Heart left ventricle (tissue), 16 donors: ENCODE data around the gene FAM240B. TPM values are rescaled to one million over a fixed set of nuclear protein-coding genes. Genes with fewer than 3 reads are reported as not detected.

Source experiments
- ATAC-seq, 4 donors: fragments of 200-7000 bp; cut with Tn5 transposase; one replicate each; pipeline ENCODE4 v1.9.1; 2020 to 2022; ENCODE audit warnings: moderate library complexity in 4 of 4, mild to moderate bottlenecking in 3 of 4, moderate number of reproducible peaks in 1 of 4
- DNase-seq, 5 donors: peaks; one replicate each; pipeline ENCODE4 v3.0.0-alpha.2; 2020
- H3K27ac ChIP-seq, 12 donors: fragments of 200-600 bp; sonication (generic) in 4 of 12; one replicate each; pipeline versions ENCODE4 v1.5.0 to v1.8.0; 2016 to 2022; ENCODE audit warnings: mild to moderate bottlenecking in 2 of 12
- H3K27me3 ChIP-seq, 9 donors: fragments of 200-600 bp; sonication (generic) in 2 of 9; one replicate each; pipeline versions ENCODE4 v1.5.1 to v1.8.0; 2016 to 2022; ENCODE audit warnings: mild to moderate bottlenecking in 3 of 9
- H3K36me3 ChIP-seq, 9 donors: fragments of 200-600 bp; sonication (generic) in 2 of 9; one replicate each; pipeline versions ENCODE4 v1.5.0 to v1.8.0; 2018 to 2022; ENCODE audit warnings: mild to moderate bottlenecking in 2 of 9
- H3K4me1 ChIP-seq, 12 donors: fragments of 200-600 bp; sonication (generic) in 4 of 12; one replicate each; pipeline versions ENCODE4 v1.5.0 to v1.8.0; 2016 to 2022; ENCODE audit warnings: mild to moderate bottlenecking in 3 of 12
- H3K4me3 ChIP-seq, 12 donors: fragments of 200-600 bp; sonication (generic) in 4 of 12; one replicate each; pipeline versions ENCODE4 v1.5.0 to v1.8.0; 2017 to 2022; ENCODE audit warnings: mild to moderate bottlenecking in 9 of 12, moderate library complexity in 4 of 12
- H3K9me3 ChIP-seq, 12 donors: fragments of 200-600 bp; sonication (generic) in 4 of 12; one replicate each; pipeline versions ENCODE4 v1.5.0 to v1.8.0; 2016 to 2022; ENCODE audit warnings: mild to moderate bottlenecking in 1 of 12
- CTCF ChIP-seq, 12 donors: fragments of 200-600 bp; sonication (generic) in 4 of 12; IDR thresholded peaks; one replicate each; pipeline versions ENCODE4 v1.5.0 to v1.8.0; 2018 to 2022; ENCODE audit warnings: antibody characterized with exemption in 12 of 12, mild to moderate bottlenecking in 5 of 12
- POLR2A ChIP-seq, 2 donors: fragments of 450-650 bp; IDR thresholded peaks; one replicate each; pipeline ENCODE4 v1.6.1; 2017; ENCODE audit warnings: antibody characterized with exemption in 2 of 2, mild to moderate bottlenecking in 2 of 2, moderate library complexity in 2 of 2
- WGBS, 4 donors: extraction: QIAGEN DNeasy Blood & Tissue Kit in 2 of 4; methylation state at CpG; one replicate each; pipeline versions ENCODE4 v1.1.5 to v1.1.7; 2013 to 2018; 5-methylcytosine and 5-hydroxymethylcytosine counted together
- intact Hi-C, 10 donors: fragments of 100-400 bp; cut with DNase I; formaldehyde crosslinking; loops; one replicate each; pipeline versions ENCODE4 v1.11.1 to v1.14.2; 2022
- polyA plus RNA-seq, 2 donors: library from polyadenylated mRNA; stranded (reverse); fragments of 200-250 nt; gene quantifications; one replicate each; pipeline ENCODE4 v1.2.3, GENCODE V29; 2013
- total RNA-seq, 9 donors: library from RNA; depleted of rRNA in 2 of 9; stranded (reverse); fragments of >200 nt in 2 of 9; fragmentation: NEBNext Ultra II Directional in 3 of 9; extraction: Animal tissue kit (Norgen Biotek cat#: 25700) in 3 of 9; gene quantifications; one replicate each; pipeline versions ENCODE4 v1.1.0 to v1.2.4, GENCODE V29; 2016 to 2023
- donor health status: ischemic (EF 13 %, LVEDD 7.1; RV severe dilation, severe dysfunction).
- donor health status: healthy with polysubstance abuse.
- donor health status: DM: no; HTN: yes; CAD: no.
- donor health status: DM: no; HTN: no; CAD: no.
- donor health status: ischemic (EF 25% LVEDD 6.9; RV normal size, moderate dysfunction).
- donor health status: ischemic (EF 25% LVEDD 5.7; RV mildly dilated, moderate dysfunction).
- donor health status: healthy.
- donor health status: DM: yes; HTN: yes; CAD: no.
- donor health status: ischemic (EF 35%, LVEDD 5.7; RV mildly dilated, moderate dysfunction).
- donor health status: nonischemic (EF 11% LVEDD 7.7; RV severe dilation, severe dysfunction).
- donor health status: DM: yes; HTN: yes; CAD: no.
- donor health status: PGD.
- donor health status: ischemic (EF 29% LVEDD 5.4; RV normal size, mild dysfunction).
- donor health status: nonischemic (EF 23%, LVEDD 6.1; RV moderate dilation, normal function).

The FAM240B gene
- total and polyA plus RNA-seq, 11 donors: not detected

- peaks cover 0 to 3% (median 0%) of the 10 kb centered on the region in 9 donors for H3K27me3 ChIP-seq
- WGBS, 4 donors: 27 to 52% (median 47%) methylated on average over 3 of the region's 3 CpGs
- H3K9me3 ChIP-seq: no peaks in the 10 kb centered on the region
- no peaks in the 10 kb centered on the region for H3K36me3 ChIP-seq
- H3K27ac ChIP-seq: peak overlapping the region in 1 of 12 donors; percentile 5
- no peak for TF ChIP-seq POLR2A (IDR thresholded peaks at IDR 0.05)
- TF ChIP-seq CTCF (IDR thresholded peaks at IDR 0.05): no peak
- no peak for DNase-seq
- H3K4me3 ChIP-seq: no peak overlapping the region
- no peak for ATAC-seq
- H3K4me1 ChIP-seq: peaks cover 0 to 28% (median 3%) of the 10 kb centered on the region in 12 donors
- intact Hi-C loops: loop anchor here in 2 of 10 donors (10.0 kb wide), 3 partner anchors 52 to 72 kb away; partner anchors contain the start of gene ANKRD18A (in 1 of the 2)
Measured at GRCh38 chr9:38682713-38683112, 37.2 kb downstream of the FAM240B start.

GRCh38 chr9:38681747-38682227 lies 38.1 kb downstream of the FAM240B start:
- H3K27ac ChIP-seq: no peak overlapping the region
- H3K9me3 ChIP-seq: no peaks in the 10 kb centered on the region
- no peak overlapping the region for H3K4me3 ChIP-seq
- intact Hi-C loops: loop anchor here in 2 of 10 donors (10.0 kb wide), 3 partner anchors 53 to 73 kb away; partner anchors contain the start of gene ANKRD18A (in 1 of the 2)
- peaks cover 0 to 3% (median 0%) of the 10 kb centered on the region in 9 donors for H3K27me3 ChIP-seq
- H3K4me1 ChIP-seq: peaks cover 0 to 25% (median 0%) of the 10 kb centered on the region in 12 donors
- TF ChIP-seq POLR2A (IDR thresholded peaks at IDR 0.05): no peak
- TF ChIP-seq CTCF (IDR thresholded peaks at IDR 0.05): no peak
- DNase-seq (no peak), ATAC-seq (no peak)
- no peaks in the 10 kb centered on the region for H3K36me3 ChIP-seq
- WGBS, 4 donors: 74 to 83% (median 76%) methylated on average over 4 of the region's 4 CpGs

GRCh38 chr9:38680837-38681445 lies 39.0 kb downstream of the FAM240B start:
- no peaks in the 10 kb centered on the region for H3K36me3 ChIP-seq
- H3K4me1 ChIP-seq: peaks cover 0 to 21% (median 0%) of the 10 kb centered on the region in 12 donors
- H3K9me3 ChIP-seq: no peaks in the 10 kb centered on the region
- no peak overlapping the region for H3K4me3 ChIP-seq
- no peak for ATAC-seq
- no peak overlapping the region for H3K27ac ChIP-seq
- peaks cover 0 to 2% (median 0%) of the 10 kb centered on the region in 9 donors for H3K27me3 ChIP-seq
- WGBS, 4 donors: 70 to 83% (median 75%) methylated on average over 11 to 14 of the region's 14 CpGs
- DNase-seq: no peak
- intact Hi-C loops: loop anchor here in 2 of 10 donors (10.0 kb wide), 3 partner anchors 54 to 74 kb away; partner anchors contain the start of gene ANKRD18A (in 1 of the 2)
- TF ChIP-seq POLR2A (IDR thresholded peaks at IDR 0.05) (no peak), CTCF (IDR thresholded peaks at IDR 0.05) (no peak)

- H3K36me3 ChIP-seq: no peaks in the 10 kb centered on the region
Measured at GRCh38 chr9:38677660-38678303, 42.2 kb downstream of the FAM240B start.

More at GRCh38 chr9:38677660-38678303, 42.2 kb downstream of the FAM240B start:
- Histone ChIP-seq H3K9me3 (no peaks in the 10 kb centered on the region), H3K27me3 (no peaks in the 10 kb centered on the region), H3K4me1 (peaks cover 0 to 17% (median 0%) of the 10 kb centered on the region in 12 donors), H3K4me3 (no peak overlapping the region), H3K27ac (peak overlapping the region in 6 of 12 donors; percentile 15 to 58 (median 46))
- intact Hi-C loops: loop anchor here in 3 of 10 donors (5.0 to 10.0 kb wide), 4 partner anchors 40 to 763 kb away; partner anchors contain the start of gene ANKRD18A (in 1 of the 3)
- no peak for TF ChIP-seq CTCF (IDR thresholded peaks at IDR 0.05)
- no peak for TF ChIP-seq POLR2A (IDR thresholded peaks at IDR 0.05)
- ATAC-seq: peak; percentile 72 to 94 (median 88)
- WGBS, 4 donors: 23 to 36% (median 31%) methylated on average over 14 of the region's 14 CpGs
- DNase-seq: peak; percentile 43 to 81 (median 73)
